Esophagus muscularis mucosa (tissue), 4 donors: ENCODE data around the gene VPS13D. TPM values are rescaled to one million over a fixed set of nuclear protein-coding genes. Genes with fewer than 3 reads are reported as not detected.

Experiments used
- DNase-seq: peaks from one replicate; pipeline ENCODE4 v3.0.0-alpha.2; 2017; ENCODE audit errors: extremely low spot score
- H3K27ac ChIP-seq, 4 donors: fragments of 200-600 bp; sonication (generic); replicated peaks in 1 of 4; 1 replicate in 3 of 4; 2 replicates in 1 of 4; pipeline ENCODE4 v1.5.1; 2016 to 2019; ENCODE audit warnings: mild to moderate bottlenecking in 1 of 4
- H3K27me3 ChIP-seq, 4 donors: fragments of 200-600 bp; sonication (generic); one replicate each; pipeline versions ENCODE4 v1.5.1 to v1.6.0; 2016 to 2019
- H3K36me3 ChIP-seq, 4 donors: fragments of 200-600 bp; sonication (generic); one replicate each; pipeline ENCODE4 v1.5.1; 2016 to 2019
- H3K4me1 ChIP-seq, 4 donors: fragments of 200-600 bp; sonication (generic); one replicate each; pipeline ENCODE4 v1.5.1; 2016 to 2019
- H3K4me3 ChIP-seq, 4 donors: fragments of 200-600 bp; sonication (generic); 1 replicate in 2 of 4; 2 replicates in 2 of 4; pipeline ENCODE4 v1.5.1; 2016 to 2019; ENCODE audit warnings: mild to moderate bottlenecking in 4 of 4, moderate library complexity in 1 of 4
- H3K9me3 ChIP-seq, 4 donors: fragments of 200-600 bp; sonication (generic); 1 replicate in 3 of 4; 2 replicates in 1 of 4; pipeline ENCODE4 v1.5.1; 2016 to 2019
- CTCF ChIP-seq, 3 experiments: fragments of 200-600 bp in 2 of 3; fragments of 450-650 bp in 1 of 3; sonication (generic) in 2 of 3; IDR thresholded peaks; one replicate each; pipeline ENCODE4 v1.5.1; 2017 to 2019; ENCODE audit warnings: antibody characterized with exemption in 3 of 3, mild to moderate bottlenecking in 2 of 3, moderate library complexity in 1 of 3
- EP300 ChIP-seq: sonication (generic); formaldehyde crosslinking; IDR thresholded peaks from one replicate; pipeline ENCODE4 v1.6.1; 2017; ENCODE audit warnings: antibody characterized with exemption
- POLR2A ChIP-seq: fragments of 450-650 bp; IDR thresholded peaks from one replicate; pipeline ENCODE4 v1.6.1; 2017; ENCODE audit warnings: antibody characterized with exemption, moderate library complexity, mild to moderate bottlenecking, low read depth
- POLR2AphosphoS5 ChIP-seq, 2 donors: sonication (generic); formaldehyde crosslinking; IDR thresholded peaks; one replicate each; pipeline ENCODE4 v1.6.1; 2017; ENCODE audit warnings: antibody characterized with exemption in 2 of 2
- WGBS: methylation state at CpG from one replicate; pipeline ENCODE4 v1.1.5; 2018; 5-methylcytosine and 5-hydroxymethylcytosine counted together
- intact Hi-C: fragments of 100-400 bp; cut with DNase I; formaldehyde crosslinking; loops from one replicate; pipeline ENCODE4 v1.15.1; 2023
- total RNA-seq, 4 donors: library from RNA; depleted of rRNA; stranded (reverse); fragments of >200 nt; gene quantifications; one replicate each; pipeline versions ENCODE4 v1.1.0 to v1.2.1, GENCODE V29; 2016

VPS13D gene
- total RNA-seq, 4 donors from 2014 or later, result 67.8 to 93.3 (median 85.4) TPM

DNA sequence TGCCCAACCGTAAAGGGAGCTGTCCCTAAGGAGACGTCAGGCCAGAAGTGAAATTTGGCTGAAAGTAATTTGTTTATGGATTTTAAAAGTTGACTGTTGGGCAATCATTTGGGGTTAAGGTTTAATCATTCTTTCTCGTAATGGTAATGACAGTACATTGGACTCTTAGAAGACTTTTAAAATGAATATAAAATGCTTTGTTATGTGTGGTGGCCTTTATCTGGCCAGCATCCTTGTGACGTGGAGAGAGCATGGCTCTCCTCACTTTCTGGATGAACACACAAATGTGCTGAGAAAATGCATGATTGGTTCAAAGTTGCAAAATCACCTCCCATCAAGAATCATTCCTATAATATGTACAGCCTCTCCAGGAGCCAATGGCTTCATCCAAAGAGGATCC lies 227.9 kb downstream of the VPS13D start:
- 39% methylated on average over 4 of the region's 4 CpGs for WGBS
- Histone ChIP-seq H3K27ac (peak overlapping the region; percentile 85 to 87 (median 86)), H3K27me3 (no peaks in the 10 kb centered on the region), H3K36me3 (peaks cover 0 to 15% (median 2%) of the 10 kb centered on the region in 4 donors), H3K4me3 (no peak overlapping the region), H3K4me1 (peaks cover 91 to 100% (median 100%) of the 10 kb centered on the region in 4 donors), H3K9me3 (no peaks in the 10 kb centered on the region)
- no peak for TF ChIP-seq POLR2A
- TF ChIP-seq EP300, result peak; percentile 43
- TF ChIP-seq POLR2AphosphoS5 (IDR thresholded peaks at IDR 0.05), result peak in 1 of 2 donors; percentile 39
- intact Hi-C loops, result loop anchor here (5.0 kb wide), 2 partner anchors 90 to 140 kb away; no protein-coding TSS in a partner anchor
- DNase-seq, result no peak

GRCh38 chr1:12458571-12458970 lies 228.7 kb downstream of the VPS13D start:
- intact Hi-C loops, result loop anchor here (5.0 kb wide), 2 partner anchors 89 to 139 kb away; no protein-coding TSS in a partner anchor
- H3K27ac ChIP-seq, result peak overlapping the region; percentile 85 to 87 (median 86)
- no peak overlapping the region for H3K4me3 ChIP-seq
- no peaks in the 10 kb centered on the region for H3K27me3 ChIP-seq
- no peaks in the 10 kb centered on the region for H3K9me3 ChIP-seq
- TF ChIP-seq POLR2AphosphoS5 (IDR thresholded peaks at IDR 0.05) (peak; percentile 44 to 45), CTCF (IDR thresholded peaks at IDR 0.05) (no peak), EP300 (peak; percentile 3), POLR2A (no peak)
- H3K4me1 ChIP-seq, result peaks cover 91 to 100% (median 100%) of the 10 kb centered on the region in 4 donors
- WGBS, result 33% methylated on average over 1 of the region's 1 CpG
- DNase-seq, result no peak
- H3K36me3 ChIP-seq, result peaks cover 0 to 21% (median 5%) of the 10 kb centered on the region in 4 donors

DNA sequence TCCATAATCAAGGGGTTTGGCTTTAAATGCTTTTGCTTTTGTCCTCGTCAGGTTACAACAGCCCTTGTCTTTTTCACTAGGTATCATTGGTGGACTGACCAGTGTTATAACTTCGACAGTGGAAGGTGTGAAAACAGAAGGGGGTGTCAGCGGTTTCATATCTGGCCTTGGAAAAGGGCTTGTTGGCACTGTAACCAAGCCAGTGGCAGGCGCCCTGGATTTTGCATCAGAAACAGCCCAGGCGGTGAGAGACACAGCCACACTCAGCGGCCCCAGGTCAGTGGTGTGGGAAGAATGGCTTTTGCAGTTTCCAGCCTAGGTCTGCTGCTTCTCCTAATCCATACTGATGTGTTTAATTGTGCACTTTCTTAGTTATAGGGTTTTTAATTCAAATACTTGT lies 230.3 kb downstream of the VPS13D start:
- no peak for TF ChIP-seq EP300
- no peak for TF ChIP-seq POLR2A
- no peak for TF ChIP-seq POLR2AphosphoS5 (IDR thresholded peaks at IDR 0.05)
- no peak for TF ChIP-seq CTCF (IDR thresholded peaks at IDR 0.05)
- intact Hi-C loops, result no loop called here

GRCh38 chr1:12460911-12461621 lies 231.2 kb downstream of the VPS13D start:
- peak overlapping the region; percentile 85 to 87 (median 86) for H3K27ac ChIP-seq
- H3K36me3 ChIP-seq, result peaks cover 0 to 27% (median 6%) of the 10 kb centered on the region in 4 donors
- WGBS, result 11% methylated on average over 6 of the region's 6 CpGs
- intact Hi-C loops, result no loop called here
- H3K4me1 ChIP-seq, result peaks cover 82 to 100% (median 100%) of the 10 kb centered on the region in 4 donors
- no peaks in the 10 kb centered on the region for H3K9me3 ChIP-seq
- TF ChIP-seq CTCF (IDR thresholded peaks at IDR 0.05), result no peak
- peak; percentile 59 to 60 for TF ChIP-seq POLR2AphosphoS5 (IDR thresholded peaks at IDR 0.05)
- TF ChIP-seq EP300, result peak; percentile 23
- no peak for DNase-seq
- no peaks in the 10 kb centered on the region for H3K27me3 ChIP-seq
- no peak overlapping the region for H3K4me3 ChIP-seq

More for the DNA sequence above, 230.3 kb downstream of the VPS13D start:
- peak overlapping the region; percentile 85 to 87 (median 86) for H3K27ac ChIP-seq
- H3K4me3 ChIP-seq, result no peak overlapping the region
- DNase-seq, result no peak
- WGBS, result 61% methylated on average over 6 of the region's 6 CpGs
- no peaks in the 10 kb centered on the region for H3K27me3 ChIP-seq
- peaks cover 0 to 26% (median 7%) of the 10 kb centered on the region in 4 donors for H3K36me3 ChIP-seq
- H3K4me1 ChIP-seq, result peaks cover 91 to 100% (median 100%) of the 10 kb centered on the region in 4 donors
- no peaks in the 10 kb centered on the region for H3K9me3 ChIP-seq

GRCh38 chr1:12461754-12462153 lies 231.9 kb downstream of the VPS13D start:
- Histone ChIP-seq H3K36me3 (peaks cover 0 to 22% (median 4%) of the 10 kb centered on the region in 4 donors), H3K27me3 (no peaks in the 10 kb centered on the region), H3K9me3 (no peaks in the 10 kb centered on the region), H3K4me1 (peaks cover 75 to 99% (median 96%) of the 10 kb centered on the region in 4 donors), H3K4me3 (no peak overlapping the region), H3K27ac (peak overlapping the region; percentile 85 to 87 (median 86))
- intact Hi-C loops, result no loop called here
- no peak for DNase-seq
- TF ChIP-seq POLR2A (no peak), CTCF (IDR thresholded peaks at IDR 0.05) (no peak), POLR2AphosphoS5 (IDR thresholded peaks at IDR 0.05) (no peak), EP300 (no peak)
- WGBS, result 17% methylated on average over 2 of the region's 2 CpGs
